ENCODE measurements around the gene HNRNPM.
"Not testable (repeated sequence)": the region's sequence is repeated elsewhere in the genome, so short reads cannot be mapped to it uniquely, and the experiment has no call there.

Gene HNRNPM

GRCh38 chr19:8513036-8513686, 68.4 kb downstream of the HNRNPM start:
- Mint-ChIP-seq H3K27ac (peak overlapping the region; percentile 100), H3K4me1 (ENCODE audit: low read depth) (peaks cover 52% of the 10 kb centered on the region), H3K36me3 (ENCODE audit: low read depth) (peaks cover 22% of the 10 kb centered on the region), H3K9me3 (no peaks in the 10 kb centered on the region), H3K27me3 (no peaks in the 10 kb centered on the region), H3K4me3 (peak overlapping the region; percentile 91)
- peak; percentile 42 for DNase-seq

- H3K4me3 Mint-ChIP-seq: peak within 1 kb of the TSS; percentile 91
- peak within 1 kb of the TSS; percentile 100 for H3K27ac Mint-ChIP-seq
Measured at GRCh38 chr19:8513687-8514504, 69.1 kb downstream of the HNRNPM start, which contains the start of gene ZNF414. Gene ZNF414 (minus strand): TSS chr19:8514167. CDS start chr19:8514046, 121 bp downstream.

GRCh38 chr19:8514505-8515009, 69.8 kb downstream of the HNRNPM start:
- H3K27me3 Mint-ChIP-seq, H3K9me3 Mint-ChIP-seq, DNase-seq: not testable (repeated sequence)
- H3K27ac Mint-ChIP-seq: peak overlapping the region; percentile 100
- H3K4me1 Mint-ChIP-seq (ENCODE audit: low read depth): peaks cover 58% of the 10 kb centered on the region
- H3K36me3 Mint-ChIP-seq (ENCODE audit: low read depth): peaks cover 17% of the 10 kb centered on the region
- H3K4me3 Mint-ChIP-seq: peak overlapping the region; percentile 91

More at GRCh38 chr19:8513687-8514504, 69.1 kb downstream of the HNRNPM start, which contains the start of gene ZNF414:
- Mint-ChIP-seq H3K9me3 (no peaks in the 10 kb centered on the region), H3K36me3 (ENCODE audit: low read depth) (peaks cover 22% of the 10 kb centered on the region), H3K27me3 (no peaks in the 10 kb centered on the region), H3K4me1 (ENCODE audit: low read depth) (peaks cover 58% of the 10 kb centered on the region)
- peak; percentile 99 for DNase-seq

- Mint-ChIP-seq H3K27ac (peak overlapping the region; percentile 100), H3K27me3 (no peaks in the 10 kb centered on the region), H3K4me3 (peak overlapping the region; percentile 91), H3K9me3 (no peaks in the 10 kb centered on the region), H3K4me1 (ENCODE audit: low read depth) (peaks cover 60% of the 10 kb centered on the region), H3K36me3 (ENCODE audit: low read depth) (peaks cover 14% of the 10 kb centered on the region)
- DNase-seq: peak; percentile 67
Measured at GRCh38 chr19:8515317-8515716, 70.5 kb downstream of the HNRNPM start.

GRCh38 chr19:8517551-8518442, 73.0 kb downstream of the HNRNPM start:
- Mint-ChIP-seq H3K36me3 (ENCODE audit: low read depth) (peaks cover 9% of the 10 kb centered on the region), H3K27me3 (no peaks in the 10 kb centered on the region), H3K9me3 (no peaks in the 10 kb centered on the region), H3K4me1 (ENCODE audit: low read depth) (peaks cover 52% of the 10 kb centered on the region), H3K4me3 (peak overlapping the region; percentile 41), H3K27ac (peak overlapping the region; percentile 91)
- DNase-seq: peak; percentile 43

- Mint-ChIP-seq H3K27ac (peak overlapping the region; percentile 91), H3K27me3 (no peaks in the 10 kb centered on the region), H3K36me3 (ENCODE audit: low read depth) (peaks cover 7% of the 10 kb centered on the region), H3K9me3 (no peaks in the 10 kb centered on the region), H3K4me1 (ENCODE audit: low read depth) (peaks cover 46% of the 10 kb centered on the region), H3K4me3 (no peak overlapping the region)
- no peak for DNase-seq
Measured at GRCh38 chr19:8518536-8518935, 73.8 kb downstream of the HNRNPM start.

GRCh38 chr19:8519388-8519787, 74.6 kb downstream of the HNRNPM start:
- peaks cover 6% of the 10 kb centered on the region for H3K36me3 Mint-ChIP-seq (ENCODE audit: low read depth)
- DNase-seq: no peak
- no peak overlapping the region for H3K27ac Mint-ChIP-seq
- no peaks in the 10 kb centered on the region for H3K9me3 Mint-ChIP-seq
- no peak overlapping the region for H3K4me3 Mint-ChIP-seq
- no peaks in the 10 kb centered on the region for H3K27me3 Mint-ChIP-seq
- H3K4me1 Mint-ChIP-seq (ENCODE audit: low read depth): peaks cover 42% of the 10 kb centered on the region

GRCh38 chr19:8525401-8525684, 80.6 kb downstream of the HNRNPM start:
- Mint-ChIP-seq H3K4me3 (no peak overlapping the region), H3K27me3 (no peaks in the 10 kb centered on the region), H3K36me3 (ENCODE audit: low read depth) (peaks cover 36% of the 10 kb centered on the region), H3K4me1 (ENCODE audit: low read depth) (peaks cover 7% of the 10 kb centered on the region), H3K9me3 (no peaks in the 10 kb centered on the region), H3K27ac (no peak overlapping the region)
- DNase-seq: no peak

- Mint-ChIP-seq H3K9me3 (no peaks in the 10 kb centered on the region), H3K27me3 (no peaks in the 10 kb centered on the region), H3K36me3 (ENCODE audit: low read depth) (peaks cover 34% of the 10 kb centered on the region), H3K27ac (no peak overlapping the region), H3K4me3 (no peak overlapping the region), H3K4me1 (ENCODE audit: low read depth) (peaks cover 7% of the 10 kb centered on the region)
- DNase-seq: no peak
Measured at GRCh38 chr19:8526345-8527091, 81.7 kb downstream of the HNRNPM start.

- Mint-ChIP-seq H3K4me3 (no peak overlapping the region), H3K9me3 (no peaks in the 10 kb centered on the region), H3K27me3 (no peaks in the 10 kb centered on the region), H3K4me1 (ENCODE audit: low read depth) (peaks cover 7% of the 10 kb centered on the region), H3K36me3 (ENCODE audit: low read depth) (peaks cover 37% of the 10 kb centered on the region), H3K27ac (no peak overlapping the region)
- no peak for DNase-seq
Measured at GRCh38 chr19:8528500-8528899, 83.7 kb downstream of the HNRNPM start.

GRCh38 chr19:8529369-8530006, 84.7 kb downstream of the HNRNPM start:
- DNase-seq: no peak
- peaks cover 7% of the 10 kb centered on the region for H3K4me1 Mint-ChIP-seq (ENCODE audit: low read depth)
- no peaks in the 10 kb centered on the region for H3K9me3 Mint-ChIP-seq
- no peak overlapping the region for H3K4me3 Mint-ChIP-seq
- no peak overlapping the region for H3K27ac Mint-ChIP-seq
- no peaks in the 10 kb centered on the region for H3K27me3 Mint-ChIP-seq
- peaks cover 36% of the 10 kb centered on the region for H3K36me3 Mint-ChIP-seq (ENCODE audit: low read depth)

GRCh38 chr19:8530061-8530679, 85.4 kb downstream of the HNRNPM start:
- Mint-ChIP-seq H3K27me3 (no peaks in the 10 kb centered on the region), H3K36me3 (ENCODE audit: low read depth) (peaks cover 33% of the 10 kb centered on the region), H3K9me3 (no peaks in the 10 kb centered on the region), H3K4me3 (no peak overlapping the region), H3K27ac (no peak overlapping the region), H3K4me1 (ENCODE audit: low read depth) (peaks cover 4% of the 10 kb centered on the region)
- DNase-seq: no peak

- H3K4me1 Mint-ChIP-seq (ENCODE audit: low read depth): peaks cover 4% of the 10 kb centered on the region
- no peaks in the 10 kb centered on the region for H3K27me3 Mint-ChIP-seq
- H3K4me3 Mint-ChIP-seq: no peak overlapping the region
- no peak overlapping the region for H3K27ac Mint-ChIP-seq
- no peak for DNase-seq
- peaks cover 33% of the 10 kb centered on the region for H3K36me3 Mint-ChIP-seq (ENCODE audit: low read depth)
- no peaks in the 10 kb centered on the region for H3K9me3 Mint-ChIP-seq
Measured at GRCh38 chr19:8531470-8531869, 86.7 kb downstream of the HNRNPM start.

Data from activated T-cell treated with anti-CD3 and anti-CD28 coated beads, Interleukin-2, amount 50 U/mL, for 24 hours (primary cell).